ENCODE results near the gene NR4A1. TPM values are rescaled to one million over a fixed set of nuclear protein-coding genes. Genes with fewer than 3 reads are reported as not detected.

Gene NR4A1
- polyA plus RNA-seq, 1 donor from 2014 or later, result 3.4 TPM

DNA sequence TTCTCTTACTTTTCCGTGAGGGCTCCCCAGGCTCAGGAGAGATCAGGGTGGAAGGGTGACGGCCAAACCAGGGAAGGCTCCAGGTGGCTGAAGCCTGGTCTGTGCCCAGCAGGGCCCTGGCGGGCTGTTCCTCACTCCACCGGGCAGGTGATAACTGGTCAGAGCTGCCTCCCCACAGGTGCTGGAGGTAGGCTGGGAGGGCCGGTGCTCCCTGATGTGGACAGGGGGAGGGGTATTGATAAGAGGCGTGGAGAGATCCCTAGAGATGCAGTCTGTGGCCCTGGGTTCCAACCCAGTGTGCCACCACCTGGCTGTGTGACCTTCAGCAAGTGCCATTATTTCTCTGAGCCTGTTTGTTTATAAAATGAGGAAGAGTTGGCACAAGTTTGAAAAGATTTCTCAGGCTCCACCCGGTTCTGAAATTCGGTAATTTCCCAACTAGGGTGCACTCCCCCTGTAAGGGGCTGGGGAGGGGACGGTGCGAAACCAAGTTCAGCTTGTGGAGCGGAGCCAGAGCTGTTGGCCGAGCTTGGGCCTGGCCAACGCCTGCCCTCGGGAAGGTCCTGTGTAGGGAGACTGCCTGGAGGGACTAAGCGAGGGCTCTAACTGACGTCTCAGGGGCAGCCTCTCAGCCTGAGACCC lies 1.0 kb upstream of the NR4A1 start:
- no peaks in the 10 kb centered on the region for H3F3A ChIP-seq (ENCODE audit: insufficient read depth, low read length, poor library complexity, severe bottlenecking)
- no peak for TF ChIP-seq EZH2 (IDR thresholded peaks at IDR 0.05; ENCODE audit: borderline replicate concordance, insufficient read depth, low read length, poor library complexity, severe bottlenecking)
- TF ChIP-seq, protein P1, sequence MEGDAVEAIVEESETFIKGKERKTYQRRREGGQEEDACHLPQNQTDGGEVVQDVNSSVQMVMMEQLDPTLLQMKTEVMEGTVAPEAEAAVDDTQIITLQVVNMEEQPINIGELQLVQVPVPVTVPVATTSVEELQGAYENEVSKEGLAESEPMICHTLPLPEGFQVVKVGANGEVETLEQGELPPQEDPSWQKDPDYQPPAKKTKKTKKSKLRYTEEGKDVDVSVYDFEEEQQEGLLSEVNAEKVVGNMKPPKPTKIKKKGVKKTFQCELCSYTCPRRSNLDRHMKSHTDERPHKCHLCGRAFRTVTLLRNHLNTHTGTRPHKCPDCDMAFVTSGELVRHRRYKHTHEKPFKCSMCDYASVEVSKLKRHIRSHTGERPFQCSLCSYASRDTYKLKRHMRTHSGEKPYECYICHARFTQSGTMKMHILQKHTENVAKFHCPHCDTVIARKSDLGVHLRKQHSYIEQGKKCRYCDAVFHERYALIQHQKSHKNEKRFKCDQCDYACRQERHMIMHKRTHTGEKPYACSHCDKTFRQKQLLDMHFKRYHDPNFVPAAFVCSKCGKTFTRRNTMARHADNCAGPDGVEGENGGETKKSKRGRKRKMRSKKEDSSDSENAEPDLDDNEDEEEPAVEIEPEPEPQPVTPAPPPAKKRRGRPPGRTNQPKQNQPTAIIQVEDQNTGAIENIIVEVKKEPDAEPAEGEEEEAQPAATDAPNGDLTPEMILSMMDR (IDR thresholded peaks at IDR 0.05; ENCODE audit: poor library complexity, severe bottlenecking), result no peak
- no peak for TF ChIP-seq MXI1 (conservative IDR thresholded peaks at IDR 0.05; ENCODE audit: poor library complexity, severe bottlenecking)
- TF ChIP-seq TAF1 (IDR thresholded peaks at IDR 0.05; ENCODE audit: low read depth), result peak; percentile 21
- no peak for TF ChIP-seq POLR2AphosphoS5 (IDR thresholded peaks at IDR 0.05)
- TF ChIP-seq SMC3 (conservative IDR thresholded peaks at IDR 0.05; ENCODE audit: poor library complexity), result no peak
- no peak for TF ChIP-seq EP300 (conservative IDR thresholded peaks at IDR 0.05; ENCODE audit: poor library complexity, severe bottlenecking)
- H4K20me1 ChIP-seq (ENCODE audit: insufficient read depth), result no peaks in the 10 kb centered on the region
- peak overlapping the region; percentile 90 for H3K9ac ChIP-seq (ENCODE audit: low read length)
- no peaks in the 10 kb centered on the region for H3K9me3 ChIP-seq (ENCODE audit: low read length)
- no peaks in the 10 kb centered on the region for H3K27me3 ChIP-seq (ENCODE audit: insufficient read depth, low read depth, low read length)
- H3K27ac ChIP-seq (ENCODE audit: low read length), result peak overlapping the region; percentile 67
- H3K79me2 ChIP-seq (replicated peaks; ENCODE audit: insufficient read depth, low read length), result no peaks in the 10 kb centered on the region
- H3K9me2 ChIP-seq (ENCODE audit: insufficient read depth, low read length), result no peaks in the 10 kb centered on the region
- H3K4me2 ChIP-seq (ENCODE audit: low read length), result peak overlapping the region; percentile 94
- H3K4me3 ChIP-seq (ENCODE audit: low read length), result peak overlapping the region; percentile 88
- peak overlapping the region; percentile 85 for H2AFZ ChIP-seq (ENCODE audit: low read depth, low read length)
- H3K36me3 ChIP-seq (ENCODE audit: insufficient read depth, low read length), result no peaks in the 10 kb centered on the region

DNA sequence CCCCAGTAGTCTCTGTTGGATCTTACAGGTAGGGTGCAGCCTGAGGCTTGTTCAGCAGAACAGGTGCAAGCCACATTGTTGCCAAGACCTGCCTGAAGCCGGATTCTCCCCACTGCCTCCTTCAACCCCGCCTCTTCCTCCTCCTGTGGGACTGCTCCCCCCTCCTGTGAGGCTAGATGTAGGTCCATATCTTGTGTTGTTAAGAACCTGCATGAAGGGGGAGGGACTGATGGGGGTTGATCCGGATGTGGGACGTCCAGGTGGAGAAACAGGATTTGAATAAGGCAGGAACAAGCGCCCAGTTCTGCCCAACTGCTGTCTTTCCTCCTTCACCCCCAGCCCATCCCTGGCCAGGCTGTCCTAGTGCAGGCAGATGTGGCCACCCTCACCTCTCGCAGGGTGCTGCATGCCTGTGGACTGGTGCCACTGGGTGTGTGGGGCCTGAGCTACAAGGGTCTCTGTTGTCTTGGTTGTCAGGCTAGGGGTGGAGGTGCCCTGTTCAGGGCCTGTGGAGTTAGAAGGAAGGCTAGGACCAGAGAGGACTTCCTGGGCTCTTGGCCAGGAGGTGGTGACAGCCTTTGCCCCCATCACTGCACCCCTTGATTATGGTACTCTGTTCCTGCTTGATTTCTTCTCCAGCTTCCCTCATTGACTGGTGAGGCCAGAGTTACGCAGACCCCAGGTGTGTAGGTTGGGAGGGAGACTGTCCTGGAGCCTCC lies 1.4 kb downstream of the NR4A1 start:
- Histone ChIP-seq H3K4me3 (ENCODE audit: low read length) (peak overlapping the region; percentile 88), H3K4me2 (ENCODE audit: low read length) (no peak overlapping the region), H2AFZ (ENCODE audit: low read depth, low read length) (no peak overlapping the region), H3K79me2 (replicated peaks; ENCODE audit: insufficient read depth, low read length) (no peaks in the 10 kb centered on the region), H3K9ac (ENCODE audit: low read length) (no peak overlapping the region), H3F3A (ENCODE audit: insufficient read depth, low read length, poor library complexity, severe bottlenecking) (no peaks in the 10 kb centered on the region), H3K27me3 (ENCODE audit: insufficient read depth, low read depth, low read length) (no peaks in the 10 kb centered on the region), H3K9me3 (ENCODE audit: low read length) (no peaks in the 10 kb centered on the region), H4K20me1 (ENCODE audit: insufficient read depth) (no peaks in the 10 kb centered on the region), H3K9me2 (ENCODE audit: insufficient read depth, low read length) (no peaks in the 10 kb centered on the region), H3K36me3 (ENCODE audit: insufficient read depth, low read length) (no peaks in the 10 kb centered on the region), H3K27ac (ENCODE audit: low read length) (no peak overlapping the region)
- TF ChIP-seq RAD21 (conservative IDR thresholded peaks at IDR 0.05) (no peak), MXI1 (conservative IDR thresholded peaks at IDR 0.05; ENCODE audit: poor library complexity, severe bottlenecking) (no peak), SMC3 (conservative IDR thresholded peaks at IDR 0.05; ENCODE audit: poor library complexity) (no peak), POLR2AphosphoS5 (IDR thresholded peaks at IDR 0.05) (no peak), EP300 (conservative IDR thresholded peaks at IDR 0.05; ENCODE audit: poor library complexity, severe bottlenecking) (no peak), TAF1 (IDR thresholded peaks at IDR 0.05; ENCODE audit: low read depth) (no peak)
- TF ChIP-seq, protein P2, sequence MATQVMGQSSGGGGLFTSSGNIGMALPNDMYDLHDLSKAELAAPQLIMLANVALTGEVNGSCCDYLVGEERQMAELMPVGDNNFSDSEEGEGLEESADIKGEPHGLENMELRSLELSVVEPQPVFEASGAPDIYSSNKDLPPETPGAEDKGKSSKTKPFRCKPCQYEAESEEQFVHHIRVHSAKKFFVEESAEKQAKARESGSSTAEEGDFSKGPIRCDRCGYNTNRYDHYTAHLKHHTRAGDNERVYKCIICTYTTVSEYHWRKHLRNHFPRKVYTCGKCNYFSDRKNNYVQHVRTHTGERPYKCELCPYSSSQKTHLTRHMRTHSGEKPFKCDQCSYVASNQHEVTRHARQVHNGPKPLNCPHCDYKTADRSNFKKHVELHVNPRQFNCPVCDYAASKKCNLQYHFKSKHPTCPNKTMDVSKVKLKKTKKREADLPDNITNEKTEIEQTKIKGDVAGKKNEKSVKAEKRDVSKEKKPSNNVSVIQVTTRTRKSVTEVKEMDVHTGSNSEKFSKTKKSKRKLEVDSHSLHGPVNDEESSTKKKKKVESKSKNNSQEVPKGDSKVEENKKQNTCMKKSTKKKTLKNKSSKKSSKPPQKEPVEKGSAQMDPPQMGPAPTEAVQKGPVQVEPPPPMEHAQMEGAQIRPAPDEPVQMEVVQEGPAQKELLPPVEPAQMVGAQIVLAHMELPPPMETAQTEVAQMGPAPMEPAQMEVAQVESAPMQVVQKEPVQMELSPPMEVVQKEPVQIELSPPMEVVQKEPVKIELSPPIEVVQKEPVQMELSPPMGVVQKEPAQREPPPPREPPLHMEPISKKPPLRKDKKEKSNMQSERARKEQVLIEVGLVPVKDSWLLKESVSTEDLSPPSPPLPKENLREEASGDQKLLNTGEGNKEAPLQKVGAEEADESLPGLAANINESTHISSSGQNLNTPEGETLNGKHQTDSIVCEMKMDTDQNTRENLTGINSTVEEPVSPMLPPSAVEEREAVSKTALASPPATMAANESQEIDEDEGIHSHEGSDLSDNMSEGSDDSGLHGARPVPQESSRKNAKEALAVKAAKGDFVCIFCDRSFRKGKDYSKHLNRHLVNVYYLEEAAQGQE (IDR thresholded peaks at IDR 0.05; ENCODE audit: borderline replicate concordance), result no peak
- TF ChIP-seq, protein P1 (IDR thresholded peaks at IDR 0.05; ENCODE audit: poor library complexity, severe bottlenecking), result no peak

Measured in neural cell (in vitro differentiated cells).